CD14-positive monocyte (primary cell): ENCODE measurements around the gene FAF1. TPM values are rescaled to one million over a fixed set of nuclear protein-coding genes. Genes with fewer than 3 reads are reported as not detected.

Experiments
- DNase-seq, 3 donors: peaks; one replicate each; pipeline ENCODE4 v3.0.0-alpha.2; 2011 to 2022
- H2AFZ ChIP-seq: 2 replicates; pipeline ENCODE4 v1.6.0; 2012; ENCODE audit warnings: mild to moderate bottlenecking, low read depth, low read length, inconsistent platforms; ENCODE audit not compliant: insufficient read depth, poor library complexity, severe bottlenecking
- H3K27ac ChIP-seq, 2 donors: 1 replicate in 1 of 2; 2 replicates in 1 of 2; pipeline ENCODE4 v1.5.1; 2012 to 2013; ENCODE audit warnings: low read length in 2 of 2, control low read depth in 1 of 2, inconsistent platforms in 1 of 2, low read depth in 1 of 2, mild to moderate bottlenecking in 1 of 2
- H3K27me3 ChIP-seq, 2 donors: one replicate each; pipeline versions ENCODE4 v1.6.0 to v1.6.1; 2011 to 2013; ENCODE audit warnings: low read length in 2 of 2; ENCODE audit not compliant: control insufficient read depth in 2 of 2, insufficient read depth in 2 of 2
- H3K36me3 ChIP-seq, 2 donors: replicated peaks in 1 of 2; 1 replicate in 1 of 2; 2 replicates in 1 of 2; pipeline versions ENCODE4 v1.5.1 to v1.6.1; 2012 to 2013; ENCODE audit warnings: low read length in 2 of 2, control low read depth in 1 of 2, inconsistent platforms in 1 of 2, mild to moderate bottlenecking in 1 of 2; ENCODE audit not compliant: insufficient read depth in 2 of 2, control insufficient read depth in 1 of 2
- H3K4me1 ChIP-seq, 2 donors: 1 replicate in 1 of 2; 2 replicates in 1 of 2; pipeline versions ENCODE4 v1.5.1 to v1.6.1; 2012 to 2013; ENCODE audit warnings: low read length in 2 of 2, control low read depth in 1 of 2, inconsistent platforms in 1 of 2, mild to moderate bottlenecking in 1 of 2, moderate library complexity in 1 of 2; ENCODE audit not compliant: insufficient read depth in 2 of 2, control insufficient read depth in 1 of 2
- H3K4me2 ChIP-seq: replicated peaks from 2 replicates; pipeline ENCODE3; 2012; ENCODE audit warnings: low read length, moderate library complexity, mild to moderate bottlenecking; ENCODE audit not compliant: poor library complexity, severe bottlenecking; ENCODE audit errors: extremely low read depth
- H3K4me3 ChIP-seq, 3 experiments: fragments of 200-600 bp in 1 of 3; sonication (generic) in 1 of 3; replicated peaks in 1 of 3; 1 replicate in 2 of 3; 2 replicates in 1 of 3; pipeline ENCODE4 v1.5.1; 2011 to 2013; ENCODE audit warnings: low read length in 3 of 3, mild to moderate bottlenecking in 3 of 3, control low read depth in 2 of 3, low read depth in 2 of 3, inconsistent platforms in 1 of 3, moderate library complexity in 1 of 3
- H3K79me2 ChIP-seq: 2 replicates; pipeline ENCODE4 v1.6.0; 2012; ENCODE audit warnings: mild to moderate bottlenecking, control low read depth, inconsistent platforms, low read length, moderate library complexity; ENCODE audit not compliant: insufficient read depth
- H3K9ac ChIP-seq: 2 replicates; pipeline ENCODE4 v1.6.0; 2017; ENCODE audit warnings: low read length, mild to moderate bottlenecking; ENCODE audit not compliant: insufficient read depth, poor library complexity, severe bottlenecking
- H3K9me3 ChIP-seq, 2 donors: replicated peaks in 1 of 2; 1 replicate in 1 of 2; 2 replicates in 1 of 2; pipeline versions ENCODE4 v1.5.1 to v1.6.1; 2012 to 2013; ENCODE audit warnings: low read length in 2 of 2, control low read depth in 1 of 2; ENCODE audit not compliant: control insufficient read depth in 1 of 2, insufficient read depth in 1 of 2
- H4K20me1 ChIP-seq: 2 replicates; pipeline ENCODE4 v1.6.0; 2012; ENCODE audit warnings: mild to moderate bottlenecking, low read length, control low read depth, moderate library complexity; ENCODE audit not compliant: insufficient read depth
- H3K27ac Mint-ChIP-seq, 7 donors: one replicate each; pipeline ENCODE4 v1.8.0; 2020; ENCODE audit warnings: mild to moderate bottlenecking in 7 of 7, mixed read lengths in 7 of 7, moderate library complexity in 6 of 7, inconsistent platforms in 2 of 7
- H3K27me3 Mint-ChIP-seq, 3 donors: one replicate each; pipeline ENCODE4 v1.8.0; 2021 to 2022; ENCODE audit warnings: low read depth in 3 of 3, mild to moderate bottlenecking in 3 of 3, mixed read lengths in 3 of 3, moderate library complexity in 3 of 3, inconsistent platforms in 1 of 3
- H3K36me3 Mint-ChIP-seq, 2 donors: one replicate each; pipeline ENCODE4 v1.8.0; 2020; ENCODE audit warnings: mixed read lengths in 2 of 2, inconsistent platforms in 1 of 2, mild to moderate bottlenecking in 1 of 2
- H3K4me1 Mint-ChIP-seq: one replicate; pipeline ENCODE4 v1.8.0; 2020; ENCODE audit warnings: mild to moderate bottlenecking, mixed read lengths
- H3K4me3 Mint-ChIP-seq, 2 donors: one replicate each; pipeline ENCODE4 v1.8.0; 2020; ENCODE audit warnings: mild to moderate bottlenecking in 2 of 2, mixed read lengths in 2 of 2, moderate library complexity in 1 of 2
- H3K9me3 Mint-ChIP-seq, 7 donors: one replicate each; pipeline ENCODE4 v1.8.0; 2020 to 2022; ENCODE audit warnings: mixed read lengths in 7 of 7, mild to moderate bottlenecking in 6 of 7, moderate library complexity in 6 of 7, inconsistent platforms in 2 of 7
- CTCF ChIP-seq: fragments of 200-600 bp; IDR thresholded peaks from one replicate; pipeline ENCODE4 v1.8.0; 2022; ENCODE audit warnings: antibody characterized with exemption, mild to moderate bottlenecking
- WGBS: methylation state at CpG from one replicate; pipeline ENCODE4 v1.1.5; 2013; ENCODE audit warnings: missing lambda C conversion rate; ENCODE audit not compliant: insufficient coverage; 5-methylcytosine and 5-hydroxymethylcytosine counted together
- intact Hi-C, 2 donors: fragments of 100-400 bp; cut with micrococcal nuclease; formaldehyde crosslinking; loops; one replicate each; pipeline versions ENCODE4 v1.15.0 to v1.15.1; 2023
- polyA plus RNA-seq, 3 donors: library from polyadenylated mRNA; depleted of rRNA in 1 of 3; unstranded in 2 of 3; stranded (reverse) in 1 of 3; fragments of 300-500 nt in 2 of 3; fragments of >200 nt in 1 of 3; fragmentation: Illumina TruSeq in 2 of 3; gene quantifications; 1 replicate in 2 of 3; 2 replicates in 1 of 3; pipeline ENCODE4 v1.2.3, GENCODE V29; 2012 to 2021

Gene FAF1
- polyA plus RNA-seq, 3 donors = 11.4 to 29.6 (median 16.9) TPM

GRCh38 chr1:50853325-50853724 is 106.7 kb downstream of the FAF1 start:
- Histone ChIP-seq H3K79me2 (peaks cover 3% of the 10 kb centered on the region), H3K9ac (no peak overlapping the region), H3K27ac (no peak overlapping the region), H3K36me3 (peaks cover 0 to 8% of the 10 kb centered on the region in 2 donors), H3K4me1 (no peaks in the 10 kb centered on the region), H3K27me3 (no peaks in the 10 kb centered on the region), H2AFZ (no peak overlapping the region), H3K9me3 (no peaks in the 10 kb centered on the region), H4K20me1 (no peaks in the 10 kb centered on the region), H3K4me3 (no peak overlapping the region), H3K4me2 (no peak overlapping the region)
- Mint-ChIP-seq H3K27me3 (no peaks in the 10 kb centered on the region), H3K27ac (no peak overlapping the region), H3K4me3 (no peak overlapping the region), H3K4me1 (no peaks in the 10 kb centered on the region), H3K9me3 (peaks cover 0 to 6% (median 0%) of the 10 kb centered on the region in 7 donors), H3K36me3 (peaks cover 13 to 16% of the 10 kb centered on the region in 2 donors)
- DNase-seq = no peak
- WGBS = no CpG with 5 or more reads among the region's 3 CpGs
- no peak for TF ChIP-seq CTCF
- intact Hi-C loops = no loop called here

- DNase-seq = no peak
- Histone ChIP-seq H3K9me3 (no peaks in the 10 kb centered on the region), H3K27ac (no peak overlapping the region), H3K4me1 (no peaks in the 10 kb centered on the region), H3K79me2 (peaks cover 3% of the 10 kb centered on the region), H3K27me3 (no peaks in the 10 kb centered on the region), H3K36me3 (peaks cover 0 to 8% of the 10 kb centered on the region in 2 donors), H4K20me1 (no peaks in the 10 kb centered on the region), H3K9ac (no peak overlapping the region), H3K4me3 (no peak overlapping the region), H3K4me2 (no peak overlapping the region), H2AFZ (no peak overlapping the region)
- TF ChIP-seq CTCF = no peak
- Mint-ChIP-seq H3K4me1 (no peaks in the 10 kb centered on the region), H3K4me3 (no peak overlapping the region), H3K27ac (no peak overlapping the region), H3K36me3 (peaks cover 13 to 17% of the 10 kb centered on the region in 2 donors), H3K9me3 (peaks cover 0 to 9% (median 2%) of the 10 kb centered on the region in 7 donors), H3K27me3 (no peaks in the 10 kb centered on the region)
- intact Hi-C loops = no loop called here
- WGBS = no CpG with 5 or more reads among the region's 1 CpG
These were observed 107.2 kb downstream of the FAF1 start for GRCh38 chr1:50852889-50853288.
